ENCODE data around the gene ETF1. TPM values are rescaled to one million over a fixed set of nuclear protein-coding genes. Genes with fewer than 3 reads are reported as not detected.

The ETF1 gene
- total and polyA plus RNA-seq, 9 of the 15 experiments (the other 6 are each of a cell fraction or from before 2014, with no cell fraction given), result 53.7 to 209 (median 164) TPM

DNA sequence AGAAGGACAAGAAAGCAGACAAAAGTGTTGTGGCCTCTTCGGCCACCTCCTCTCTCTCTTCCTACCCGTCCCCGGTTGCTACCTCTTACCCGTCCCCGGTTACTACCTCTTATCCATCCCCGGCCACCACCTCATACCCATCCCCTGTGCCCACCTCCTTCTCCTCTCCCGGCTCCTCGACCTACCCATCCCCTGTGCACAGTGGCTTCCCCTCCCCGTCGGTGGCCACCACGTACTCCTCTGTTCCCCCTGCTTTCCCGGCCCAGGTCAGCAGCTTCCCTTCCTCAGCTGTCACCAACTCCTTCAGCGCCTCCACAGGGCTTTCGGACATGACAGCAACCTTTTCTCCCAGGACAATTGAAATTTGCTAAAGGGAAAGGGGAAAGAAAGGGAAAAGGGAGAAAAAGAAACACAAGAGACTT, 75.3 kb downstream of the ETF1 start (continued):
- TF ChIP-seq, protein P1, sequence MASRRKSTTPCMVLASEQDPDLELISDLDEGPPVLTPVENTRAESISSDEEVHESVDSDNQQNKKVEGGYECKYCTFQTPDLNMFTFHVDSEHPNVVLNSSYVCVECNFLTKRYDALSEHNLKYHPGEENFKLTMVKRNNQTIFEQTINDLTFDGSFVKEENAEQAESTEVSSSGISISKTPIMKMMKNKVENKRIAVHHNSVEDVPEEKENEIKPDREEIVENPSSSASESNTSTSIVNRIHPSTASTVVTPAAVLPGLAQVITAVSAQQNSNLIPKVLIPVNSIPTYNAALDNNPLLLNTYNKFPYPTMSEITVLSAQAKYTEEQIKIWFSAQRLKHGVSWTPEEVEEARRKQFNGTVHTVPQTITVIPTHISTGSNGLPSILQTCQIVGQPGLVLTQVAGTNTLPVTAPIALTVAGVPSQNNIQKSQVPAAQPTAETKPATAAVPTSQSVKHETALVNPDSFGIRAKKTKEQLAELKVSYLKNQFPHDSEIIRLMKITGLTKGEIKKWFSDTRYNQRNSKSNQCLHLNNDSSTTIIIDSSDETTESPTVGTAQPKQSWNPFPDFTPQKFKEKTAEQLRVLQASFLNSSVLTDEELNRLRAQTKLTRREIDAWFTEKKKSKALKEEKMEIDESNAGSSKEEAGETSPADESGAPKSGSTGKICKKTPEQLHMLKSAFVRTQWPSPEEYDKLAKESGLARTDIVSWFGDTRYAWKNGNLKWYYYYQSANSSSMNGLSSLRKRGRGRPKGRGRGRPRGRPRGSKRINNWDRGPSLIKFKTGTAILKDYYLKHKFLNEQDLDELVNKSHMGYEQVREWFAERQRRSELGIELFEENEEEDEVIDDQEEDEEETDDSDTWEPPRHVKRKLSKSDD (conservative IDR thresholded peaks at IDR 0.05; ENCODE audit: low read length), result no peak
- TF ChIP-seq, protein P2, sequence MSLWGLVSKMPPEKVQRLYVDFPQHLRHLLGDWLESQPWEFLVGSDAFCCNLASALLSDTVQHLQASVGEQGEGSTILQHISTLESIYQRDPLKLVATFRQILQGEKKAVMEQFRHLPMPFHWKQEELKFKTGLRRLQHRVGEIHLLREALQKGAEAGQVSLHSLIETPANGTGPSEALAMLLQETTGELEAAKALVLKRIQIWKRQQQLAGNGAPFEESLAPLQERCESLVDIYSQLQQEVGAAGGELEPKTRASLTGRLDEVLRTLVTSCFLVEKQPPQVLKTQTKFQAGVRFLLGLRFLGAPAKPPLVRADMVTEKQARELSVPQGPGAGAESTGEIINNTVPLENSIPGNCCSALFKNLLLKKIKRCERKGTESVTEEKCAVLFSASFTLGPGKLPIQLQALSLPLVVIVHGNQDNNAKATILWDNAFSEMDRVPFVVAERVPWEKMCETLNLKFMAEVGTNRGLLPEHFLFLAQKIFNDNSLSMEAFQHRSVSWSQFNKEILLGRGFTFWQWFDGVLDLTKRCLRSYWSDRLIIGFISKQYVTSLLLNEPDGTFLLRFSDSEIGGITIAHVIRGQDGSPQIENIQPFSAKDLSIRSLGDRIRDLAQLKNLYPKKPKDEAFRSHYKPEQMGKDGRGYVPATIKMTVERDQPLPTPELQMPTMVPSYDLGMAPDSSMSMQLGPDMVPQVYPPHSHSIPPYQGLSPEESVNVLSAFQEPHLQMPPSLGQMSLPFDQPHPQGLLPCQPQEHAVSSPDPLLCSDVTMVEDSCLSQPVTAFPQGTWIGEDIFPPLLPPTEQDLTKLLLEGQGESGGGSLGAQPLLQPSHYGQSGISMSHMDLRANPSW (CRISPR knock-in tag; IDR thresholded peaks at IDR 0.05), result no peak
- no peak for TF ChIP-seq KHSRP (IDR thresholded peaks at IDR 0.05)
- no peak for TF ChIP-seq ZNF165 (CRISPR knock-in tag; IDR thresholded peaks at IDR 0.05; ENCODE audit: borderline replicate concordance)
- TF ChIP-seq ZNF75A (CRISPR knock-in tag; IDR thresholded peaks at IDR 0.05), result no peak
- TF ChIP-seq CXXC5 (CRISPR knock-in tag; IDR thresholded peaks at IDR 0.05), result no peak
- TF ChIP-seq ZNF76 (CRISPR knock-in tag; IDR thresholded peaks at IDR 0.05; ENCODE audit: borderline replicate concordance), result no peak
- TF ChIP-seq ZNF668 (CRISPR knock-in tag; IDR thresholded peaks at IDR 0.05), result no peak
- no peak for TF ChIP-seq GATAD2B (IDR thresholded peaks at IDR 0.05; ENCODE audit: borderline replicate concordance)
- TF ChIP-seq, protein P3, sequence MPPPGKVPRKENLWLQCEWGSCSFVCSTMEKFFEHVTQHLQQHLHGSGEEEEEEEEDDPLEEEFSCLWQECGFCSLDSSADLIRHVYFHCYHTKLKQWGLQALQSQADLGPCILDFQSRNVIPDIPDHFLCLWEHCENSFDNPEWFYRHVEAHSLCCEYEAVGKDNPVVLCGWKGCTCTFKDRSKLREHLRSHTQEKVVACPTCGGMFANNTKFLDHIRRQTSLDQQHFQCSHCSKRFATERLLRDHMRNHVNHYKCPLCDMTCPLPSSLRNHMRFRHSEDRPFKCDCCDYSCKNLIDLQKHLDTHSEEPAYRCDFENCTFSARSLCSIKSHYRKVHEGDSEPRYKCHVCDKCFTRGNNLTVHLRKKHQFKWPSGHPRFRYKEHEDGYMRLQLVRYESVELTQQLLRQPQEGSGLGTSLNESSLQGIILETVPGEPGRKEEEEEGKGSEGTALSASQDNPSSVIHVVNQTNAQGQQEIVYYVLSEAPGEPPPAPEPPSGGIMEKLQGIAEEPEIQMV (tag; conservative IDR thresholded peaks at IDR 0.05; ENCODE audit: low read depth), result no peak
- no peak for TF ChIP-seq TCFL5 (CRISPR knock-in tag; conservative IDR thresholded peaks at IDR 0.05)
- TF ChIP-seq HEY1 (CRISPR knock-in tag; IDR thresholded peaks at IDR 0.05; ENCODE audit: borderline replicate concordance), result no peak
- no peak for TF ChIP-seq NCOA4 (IDR thresholded peaks at IDR 0.05; ENCODE audit: partially characterized antibody)
- TF ChIP-seq, protein P4, sequence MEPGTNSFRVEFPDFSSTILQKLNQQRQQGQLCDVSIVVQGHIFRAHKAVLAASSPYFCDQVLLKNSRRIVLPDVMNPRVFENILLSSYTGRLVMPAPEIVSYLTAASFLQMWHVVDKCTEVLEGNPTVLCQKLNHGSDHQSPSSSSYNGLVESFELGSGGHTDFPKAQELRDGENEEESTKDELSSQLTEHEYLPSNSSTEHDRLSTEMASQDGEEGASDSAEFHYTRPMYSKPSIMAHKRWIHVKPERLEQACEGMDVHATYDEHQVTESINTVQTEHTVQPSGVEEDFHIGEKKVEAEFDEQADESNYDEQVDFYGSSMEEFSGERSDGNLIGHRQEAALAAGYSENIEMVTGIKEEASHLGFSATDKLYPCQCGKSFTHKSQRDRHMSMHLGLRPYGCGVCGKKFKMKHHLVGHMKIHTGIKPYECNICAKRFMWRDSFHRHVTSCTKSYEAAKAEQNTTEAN (CRISPR knock-in tag; IDR thresholded peaks at IDR 0.05), result no peak
- no peak for TF ChIP-seq RNF2 (IDR thresholded peaks at IDR 0.05)
- TF ChIP-seq TRIM28 (IDR thresholded peaks at IDR 0.05), result no peak
- TF ChIP-seq, protein P5, sequence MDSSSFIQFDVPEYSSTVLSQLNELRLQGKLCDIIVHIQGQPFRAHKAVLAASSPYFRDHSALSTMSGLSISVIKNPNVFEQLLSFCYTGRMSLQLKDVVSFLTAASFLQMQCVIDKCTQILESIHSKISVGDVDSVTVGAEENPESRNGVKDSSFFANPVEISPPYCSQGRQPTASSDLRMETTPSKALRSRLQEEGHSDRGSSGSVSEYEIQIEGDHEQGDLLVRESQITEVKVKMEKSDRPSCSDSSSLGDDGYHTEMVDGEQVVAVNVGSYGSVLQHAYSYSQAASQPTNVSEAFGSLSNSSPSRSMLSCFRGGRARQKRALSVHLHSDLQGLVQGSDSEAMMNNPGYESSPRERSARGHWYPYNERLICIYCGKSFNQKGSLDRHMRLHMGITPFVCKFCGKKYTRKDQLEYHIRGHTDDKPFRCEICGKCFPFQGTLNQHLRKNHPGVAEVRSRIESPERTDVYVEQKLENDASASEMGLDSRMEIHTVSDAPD (CRISPR knock-in tag; IDR thresholded peaks at IDR 0.05), result no peak
- no peak for TF ChIP-seq STAT5A (IDR thresholded peaks at IDR 0.05; ENCODE audit: borderline replicate concordance, low read length)
- TF ChIP-seq SAP30 (IDR thresholded peaks at IDR 0.05; ENCODE audit: borderline replicate concordance, insufficient read depth, low read depth, low read length, poor library complexity, severe bottlenecking), result no peak
- TF ChIP-seq MCM7 (IDR thresholded peaks at IDR 0.05), result no peak
- TF ChIP-seq LARP7 (IDR thresholded peaks at IDR 0.05), result no peak
- TF ChIP-seq ARID1B (IDR thresholded peaks at IDR 0.05), result no peak
